GM19238 (cell line): ENCODE data around the gene ACOT13.
"Not testable (repeated sequence)": the region's sequence is repeated elsewhere in the genome, so short reads cannot be mapped to it uniquely, and the experiment has no call there.

Experiments
- DNase-seq: peaks from one replicate; pipeline ENCODE4 v3.0.0; 2011; ENCODE audit warnings: low spot score; ENCODE audit not compliant: insufficient read length

Gene ACOT13

DNA sequence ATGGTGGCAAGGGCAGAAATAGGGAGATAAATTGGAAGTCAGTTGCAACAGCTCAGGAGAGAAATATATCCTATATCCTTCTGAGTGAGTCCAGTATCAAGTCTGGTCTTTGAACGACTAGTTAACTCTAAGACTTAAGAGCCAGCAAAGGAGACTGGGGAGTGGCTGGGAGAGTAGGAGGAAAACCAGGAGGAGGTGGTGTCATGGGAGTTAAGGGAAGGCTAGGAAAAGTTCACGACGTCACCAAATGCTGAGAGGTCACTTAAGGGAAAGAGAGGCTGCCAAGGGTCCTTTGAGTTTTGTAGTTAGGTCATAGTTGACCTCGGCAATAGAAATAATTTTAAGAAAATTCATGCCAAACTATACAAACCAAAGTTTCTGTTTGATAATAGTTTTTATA, 25.1 kb downstream of the ACOT13 start:
- DNase-seq = no peak

DNA sequence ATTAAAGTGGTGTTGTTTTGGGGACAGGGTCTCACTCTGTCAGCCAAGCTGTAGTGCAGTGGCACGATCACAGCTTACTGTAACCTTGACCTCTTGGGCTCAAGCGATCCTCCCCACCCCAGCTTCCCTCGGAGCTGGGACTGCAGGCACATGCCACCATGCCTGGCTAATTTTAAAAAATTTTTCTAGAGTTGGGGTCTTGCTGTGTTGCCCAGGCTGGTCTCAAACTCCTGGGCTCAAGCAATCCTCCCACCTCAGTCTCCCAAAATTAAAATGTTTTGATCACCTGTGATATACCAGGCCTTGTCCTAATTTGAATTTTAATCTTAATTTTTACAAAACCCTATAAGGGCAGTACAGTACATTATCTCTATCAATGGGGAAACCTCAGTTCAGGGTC, 25.5 kb downstream of the ACOT13 start:
- no peak for DNase-seq

DNA sequence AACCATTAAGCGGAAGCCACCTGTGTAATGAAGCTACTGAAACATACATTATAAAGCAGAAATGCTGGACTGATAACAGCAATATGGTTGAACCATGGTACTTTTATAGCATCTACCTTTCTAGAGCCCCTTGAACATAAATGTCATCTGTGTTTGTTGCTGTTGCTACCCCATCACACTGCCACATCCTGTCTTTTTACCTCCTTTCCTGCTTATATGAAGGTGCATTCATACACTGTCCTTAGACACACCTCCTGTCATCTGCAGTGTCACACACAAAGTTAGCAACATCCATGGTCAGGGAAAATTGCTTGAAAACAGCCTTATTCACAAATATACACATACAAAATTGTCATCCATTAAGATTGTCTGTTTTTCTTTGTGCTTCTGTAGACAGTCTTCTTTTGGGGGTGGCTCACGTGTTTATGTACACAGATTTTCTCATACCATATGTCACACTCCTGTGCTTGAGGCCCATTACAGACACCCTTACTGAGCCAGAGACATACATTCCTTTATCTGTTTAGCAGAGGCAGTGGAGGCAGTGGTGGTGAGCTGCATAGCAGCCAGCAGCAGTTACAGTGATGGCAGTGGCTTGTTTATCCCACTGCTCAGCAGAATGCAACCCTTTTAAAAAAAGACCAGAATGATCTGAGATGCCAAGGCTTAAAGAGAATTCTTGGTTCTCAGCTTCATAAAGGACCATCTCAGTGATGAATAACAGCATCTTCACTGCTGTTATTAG, 26.1 kb downstream of the ACOT13 start:
- no peak for DNase-seq

DNA sequence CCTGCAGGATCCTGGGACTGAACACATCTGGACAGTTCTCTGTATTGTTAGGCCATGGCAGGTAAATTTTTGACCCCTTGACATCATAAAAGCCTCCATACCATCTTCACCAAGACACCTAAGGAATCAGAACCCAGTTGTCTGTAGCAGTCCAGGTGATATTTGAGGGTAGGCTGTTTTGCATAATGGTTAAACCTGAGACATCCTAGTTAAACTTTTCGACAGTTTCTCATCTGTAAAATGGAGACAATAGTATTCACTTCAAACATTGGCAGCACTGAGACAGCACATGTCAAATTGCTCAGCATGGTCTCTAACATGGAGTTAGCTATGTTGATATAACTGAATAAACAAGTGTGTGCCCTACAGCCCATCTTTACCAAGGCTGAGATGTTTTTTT, 27.3 kb downstream of the ACOT13 start:
- DNase-seq = no peak

DNA sequence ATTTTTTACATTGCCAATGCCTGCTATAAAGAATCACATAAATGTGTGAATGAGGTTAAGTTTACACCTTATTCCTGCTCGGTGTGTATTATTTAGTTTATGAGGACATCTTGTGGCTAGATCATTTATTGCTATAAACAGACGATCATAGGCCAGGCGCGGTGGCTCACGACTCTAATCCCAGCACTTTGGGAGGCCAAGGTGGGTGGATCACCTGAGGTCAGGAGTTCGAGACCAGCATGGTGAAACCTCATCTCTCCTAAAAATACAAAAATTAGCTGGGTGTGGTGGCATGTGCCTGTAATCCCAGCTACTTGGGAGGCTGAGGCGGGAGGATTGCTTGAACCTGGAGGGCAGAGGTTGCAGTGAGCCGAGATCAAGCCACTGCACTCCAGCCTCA, 28.8 kb downstream of the ACOT13 start:
- DNase-seq = not testable (repeated sequence)

DNA sequence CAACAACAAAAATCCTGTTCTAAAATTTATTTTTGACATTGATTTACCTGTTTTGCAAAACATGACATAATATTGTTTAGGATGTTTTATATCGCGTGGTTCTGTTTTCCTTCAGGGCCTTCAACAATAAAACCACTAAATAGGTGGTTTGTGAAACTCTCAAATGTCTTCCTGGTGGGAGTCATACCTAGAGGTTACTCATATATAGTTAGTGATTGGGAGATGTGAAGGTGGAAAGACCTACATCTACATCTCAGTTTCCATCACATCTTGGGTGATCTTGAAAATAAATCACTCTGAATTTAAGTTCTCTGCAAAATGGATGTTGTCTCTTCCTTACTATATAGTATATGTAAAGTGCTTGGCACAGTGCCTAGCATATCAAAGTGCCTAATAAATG, 29.2 kb downstream of the ACOT13 start:
- no peak for DNase-seq

DNA sequence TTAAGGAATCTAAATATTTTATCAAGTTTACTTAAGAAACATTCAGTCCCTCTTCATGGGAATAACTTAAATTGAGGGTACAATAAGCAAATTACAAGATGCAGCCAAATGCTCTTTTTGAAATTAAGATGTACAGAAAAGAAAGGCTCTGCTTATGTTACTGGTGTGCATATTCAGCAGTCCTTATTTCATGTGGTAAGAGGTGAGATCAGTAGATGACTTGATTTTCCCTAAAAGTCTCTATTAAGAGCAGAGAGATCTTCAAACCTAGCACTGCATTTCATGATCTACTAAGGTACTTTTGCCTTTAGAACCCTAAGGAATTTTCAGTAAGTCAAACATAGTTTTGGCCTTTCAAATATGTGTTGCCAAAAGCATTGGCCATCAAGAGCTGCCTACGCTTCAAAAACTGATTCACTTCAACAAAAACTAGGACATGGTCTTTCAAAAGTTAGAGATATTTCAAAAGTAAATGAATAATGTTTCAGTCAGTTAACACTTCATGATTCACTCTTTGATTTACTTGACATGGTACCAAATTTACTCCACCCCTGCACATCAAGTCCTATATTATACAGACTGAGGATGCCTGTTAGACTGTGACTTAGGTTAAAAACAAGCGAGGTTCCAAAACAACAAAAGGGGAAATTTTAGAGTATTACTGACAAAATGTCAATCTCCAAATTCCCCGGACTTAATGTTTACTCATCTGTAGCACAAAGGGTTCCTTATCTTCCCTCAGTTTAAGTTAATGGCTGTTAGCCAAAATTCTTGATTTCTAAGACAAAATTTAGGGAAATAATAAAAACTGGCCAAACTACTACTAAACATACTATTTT, 32.9 kb downstream of the ACOT13 start:
- DNase-seq = no peak

DNA sequence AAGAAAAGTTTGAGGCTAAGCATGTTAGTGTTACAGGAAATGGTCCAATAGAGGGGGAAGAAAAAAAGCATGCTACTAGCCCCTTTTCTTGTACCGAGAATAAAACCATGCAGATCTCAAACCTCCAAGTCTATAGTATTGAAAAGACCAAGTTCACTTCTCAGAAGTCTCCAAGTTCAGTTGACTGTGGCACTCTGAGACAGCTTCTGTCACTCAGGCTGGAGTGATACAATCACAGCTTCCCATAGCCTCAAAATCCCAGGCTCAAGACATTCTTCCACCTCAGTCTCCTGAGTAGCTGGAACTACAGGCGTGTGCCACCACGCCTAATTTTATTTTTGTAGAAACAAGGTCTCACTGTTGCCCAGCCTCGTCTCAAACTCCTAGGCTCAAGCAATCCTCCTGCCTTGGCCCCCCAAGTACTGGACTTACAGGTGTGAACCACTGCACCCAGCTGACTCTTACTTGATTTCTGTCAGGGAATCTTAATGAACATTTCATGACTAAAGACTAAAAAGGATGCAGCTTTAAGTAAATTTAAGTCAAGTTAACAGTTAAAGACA, 35.9 kb downstream of the ACOT13 start:
- DNase-seq = no peak

DNA sequence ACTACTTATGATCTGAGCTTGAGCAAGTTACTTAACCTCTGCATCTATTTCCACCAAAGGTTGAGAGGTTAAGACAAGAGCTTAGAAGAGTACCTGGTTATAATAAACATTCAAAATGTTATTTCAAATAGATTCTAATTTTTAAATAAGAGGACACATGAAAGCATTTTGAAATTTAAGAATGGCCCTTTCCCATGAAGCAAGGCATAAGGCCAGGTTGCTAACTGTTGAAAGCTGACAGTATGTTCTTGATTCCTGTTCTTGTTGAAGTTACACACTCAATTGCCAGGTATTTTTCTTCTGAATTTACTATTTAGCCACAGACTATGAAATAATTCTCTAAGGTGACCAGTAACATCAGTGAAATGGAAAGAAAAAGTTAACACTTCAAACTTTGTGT, 37.6 kb downstream of the ACOT13 start:
- DNase-seq = no peak

DNA sequence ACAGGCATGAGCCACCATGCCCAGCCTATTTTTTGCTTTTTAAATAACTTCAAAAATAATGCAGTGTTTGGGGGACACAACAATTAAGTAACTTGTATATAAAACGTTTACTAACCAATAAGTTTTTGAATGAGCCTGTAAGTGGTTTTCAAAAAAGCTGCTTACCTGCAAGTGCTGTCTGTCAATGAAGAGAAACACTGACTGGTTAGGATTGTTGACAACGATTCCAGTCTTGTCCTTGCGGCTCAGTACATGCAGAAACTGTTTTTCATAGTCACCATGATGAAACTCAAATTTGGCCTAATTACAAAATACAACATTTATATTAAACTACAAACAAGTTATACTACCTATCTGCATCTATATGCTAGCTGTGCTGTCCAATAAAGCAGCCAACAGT, 41.7 kb downstream of the ACOT13 start:
- DNase-seq = no peak

DNA sequence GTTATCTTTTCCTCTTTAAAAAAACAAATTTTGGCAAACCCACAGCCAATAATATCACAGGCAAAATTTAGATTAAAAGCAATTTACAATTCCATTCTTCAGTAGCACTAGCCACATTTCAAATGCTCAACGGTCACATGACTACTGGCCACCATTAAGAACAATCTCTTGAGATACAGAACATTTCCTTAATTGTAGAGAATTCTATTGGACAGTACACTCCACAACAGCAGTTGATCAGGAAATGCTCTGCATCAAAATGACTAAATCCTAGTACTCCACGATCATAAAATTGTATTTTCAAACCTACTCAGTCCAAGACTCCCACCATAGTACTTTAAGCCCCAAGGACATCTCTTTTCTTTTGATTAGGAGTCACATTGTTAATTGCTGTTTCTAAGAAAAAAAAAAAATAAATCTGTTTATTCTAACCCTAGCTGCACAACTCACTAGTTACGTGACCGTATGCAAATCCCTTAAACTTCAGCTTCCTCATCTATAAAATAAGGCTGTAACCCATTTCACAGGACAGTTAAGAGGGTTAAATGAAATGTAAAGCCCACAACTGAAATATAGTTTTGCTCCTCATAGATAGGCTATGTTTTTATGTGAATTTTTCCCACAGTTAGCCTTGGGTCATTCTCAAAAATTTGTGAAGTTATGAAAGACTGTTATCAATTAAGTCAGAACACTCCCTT, 42.3 kb downstream of the ACOT13 start:
- no peak for DNase-seq

DNA sequence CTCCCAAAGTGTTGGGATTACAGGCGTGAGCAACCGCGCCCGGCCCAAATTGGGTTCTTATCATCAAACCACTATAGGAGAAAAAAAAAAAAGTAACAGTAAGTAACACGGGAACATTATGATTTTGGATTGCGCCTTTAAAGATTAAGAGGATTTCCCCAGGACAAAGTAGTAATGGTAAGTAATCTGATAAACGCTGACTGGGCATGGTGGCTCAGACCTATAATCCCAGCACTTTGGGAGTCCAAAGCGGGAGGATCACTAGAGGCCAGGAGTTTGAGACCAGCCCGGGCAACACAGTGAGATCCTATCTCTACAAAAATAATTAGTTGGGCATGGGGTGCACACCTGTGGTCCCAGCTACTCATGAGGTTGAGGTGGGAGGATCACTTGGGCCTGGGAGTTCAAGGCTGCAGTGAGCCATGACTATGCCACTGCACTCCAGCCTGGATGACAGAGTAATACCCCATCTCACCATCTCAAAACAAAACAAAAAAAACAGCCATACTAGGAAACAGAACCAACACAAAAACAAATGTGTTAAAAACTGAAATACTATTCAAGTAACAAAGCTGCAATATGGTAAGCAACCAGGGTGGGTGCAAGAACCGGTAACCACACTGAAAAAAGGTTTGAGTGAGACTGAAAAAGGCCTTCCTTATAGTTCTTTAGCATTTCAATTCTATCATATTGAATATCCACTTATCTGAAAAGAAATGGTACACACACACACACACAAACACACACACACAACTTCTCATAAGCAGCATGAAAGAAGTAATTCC, 43.8 kb downstream of the ACOT13 start:
- DNase-seq = no peak

DNA sequence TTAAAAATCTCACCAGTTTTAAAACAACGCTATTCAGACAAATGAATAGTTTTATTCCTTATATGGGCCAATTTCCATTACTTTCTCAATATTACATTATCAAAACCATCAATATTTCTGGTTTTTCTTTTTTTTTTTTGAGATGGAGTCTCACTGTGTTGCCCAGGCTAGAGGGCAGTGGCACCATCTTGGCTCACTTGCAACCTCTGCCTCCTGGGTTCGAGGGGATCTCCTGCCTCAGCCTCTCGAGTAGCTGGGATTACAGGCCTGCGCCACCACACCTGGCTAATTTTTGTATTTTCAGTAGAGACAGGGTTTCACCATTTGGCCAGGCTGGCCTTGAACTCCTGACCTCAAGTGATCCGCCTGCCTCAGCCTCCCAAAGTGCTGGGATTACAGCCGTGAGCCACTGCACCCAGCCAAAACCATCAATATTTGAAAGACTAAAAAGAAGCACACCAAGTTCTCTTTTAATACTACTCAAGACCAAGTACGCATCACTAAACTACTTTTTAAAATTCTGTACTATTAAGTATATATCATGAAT, 49.8 kb downstream of the ACOT13 start:
- not testable (repeated sequence) for DNase-seq

DNA sequence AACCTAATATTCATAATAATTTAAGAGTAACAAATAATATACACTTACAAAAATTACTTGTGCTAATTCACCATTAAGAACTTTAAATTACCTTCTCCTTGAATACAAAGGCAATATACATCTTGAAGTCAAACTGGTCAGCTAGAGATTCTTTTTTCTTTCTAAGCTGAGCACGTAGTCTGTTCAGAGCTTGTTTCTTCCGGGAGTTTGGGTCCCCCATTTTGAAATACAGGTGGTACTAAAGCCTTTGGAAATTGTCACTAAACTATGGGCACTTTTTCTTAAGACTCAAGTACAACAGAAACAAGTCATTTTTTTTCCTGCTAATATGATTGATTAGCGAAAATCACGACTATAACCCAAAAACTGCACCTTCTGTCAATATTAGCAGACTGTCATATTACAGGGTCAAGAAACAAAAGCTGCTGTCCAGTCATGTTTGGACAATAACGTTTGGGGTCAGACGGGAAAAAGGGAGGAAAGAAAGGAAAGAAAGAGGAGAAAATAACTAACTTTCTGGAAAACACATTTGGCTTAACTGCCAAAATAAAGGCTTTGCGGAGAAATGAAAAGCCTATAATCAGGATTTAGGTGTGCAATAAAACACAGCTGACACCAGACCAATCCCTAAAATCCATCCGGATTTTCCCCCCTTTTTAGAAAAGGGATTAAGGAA, 51.7 kb downstream of the ACOT13 start:
- DNase-seq = no peak

DNA sequence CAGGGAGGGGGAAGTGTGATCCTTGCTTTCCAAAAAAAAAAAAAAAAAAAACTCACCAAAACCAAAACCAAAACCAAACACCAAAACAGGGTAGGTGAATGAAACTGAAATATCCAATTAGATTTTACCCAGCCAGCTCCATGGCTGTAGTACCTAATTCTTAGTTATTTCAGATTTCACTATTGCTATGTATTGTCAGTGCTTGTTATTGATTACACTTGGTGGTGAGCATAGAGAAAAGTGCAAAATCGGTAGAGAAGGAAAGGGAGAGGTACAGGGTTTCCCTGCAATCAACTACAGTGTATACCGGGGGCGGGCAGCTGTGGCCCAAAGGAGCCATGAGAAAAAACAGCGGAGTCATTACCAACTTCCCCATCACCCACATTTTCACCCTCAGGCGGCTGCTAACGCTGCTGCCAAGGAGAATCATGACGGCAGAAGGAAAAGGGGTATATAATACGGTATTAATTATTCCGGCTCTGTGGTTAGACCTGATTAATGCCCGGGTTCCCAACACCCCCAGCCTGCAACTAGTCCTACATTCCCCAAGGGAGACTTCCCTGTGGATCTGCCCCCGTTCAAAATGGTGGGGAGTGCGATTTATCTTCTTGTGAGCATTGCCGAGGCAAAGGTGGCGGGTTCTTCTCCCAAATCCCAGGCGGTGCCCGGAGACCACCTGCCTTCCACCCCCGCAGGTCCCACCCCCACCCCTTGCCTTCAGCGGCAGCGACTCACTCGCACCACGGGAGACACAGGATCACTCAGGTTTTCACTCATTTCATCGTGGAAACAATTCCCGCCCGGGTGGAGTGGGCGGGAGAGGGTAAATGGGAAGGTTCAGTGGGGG, 52.5 kb downstream of the ACOT13 start, which contains the start of gene C6orf62:
Gene C6orf62, minus strand, starts transcription at position 30 of the 847 bp plus-strand sequence. CDS start 486 bp downstream, outside the sequence.
- peak; percentile 20 for DNase-seq

DNA sequence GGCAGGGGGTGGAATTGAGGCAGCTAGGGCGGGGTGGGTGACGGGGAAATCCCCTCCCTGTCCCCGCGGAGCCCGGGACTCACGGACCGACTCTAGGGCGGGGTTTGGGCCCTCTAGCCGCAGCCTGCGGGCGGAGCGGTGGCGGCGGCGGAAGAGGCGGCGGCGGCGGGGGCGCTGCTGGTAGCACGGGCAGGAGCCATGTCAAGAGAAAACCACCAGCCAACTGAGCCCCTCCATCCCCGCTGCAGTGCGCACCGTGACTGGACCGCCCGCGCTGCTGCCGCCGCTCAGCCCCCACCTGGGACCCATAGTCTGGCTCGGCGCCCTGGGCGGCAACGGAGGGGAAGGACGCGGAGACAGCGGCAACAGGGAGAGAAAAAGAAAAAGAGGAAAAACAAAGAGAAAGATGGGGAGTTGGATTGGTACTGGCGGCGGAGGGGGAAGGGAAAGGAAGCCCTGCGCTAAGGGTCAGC, 53.3 kb downstream of the ACOT13 start:
- DNase-seq = peak; percentile 13

DNA sequence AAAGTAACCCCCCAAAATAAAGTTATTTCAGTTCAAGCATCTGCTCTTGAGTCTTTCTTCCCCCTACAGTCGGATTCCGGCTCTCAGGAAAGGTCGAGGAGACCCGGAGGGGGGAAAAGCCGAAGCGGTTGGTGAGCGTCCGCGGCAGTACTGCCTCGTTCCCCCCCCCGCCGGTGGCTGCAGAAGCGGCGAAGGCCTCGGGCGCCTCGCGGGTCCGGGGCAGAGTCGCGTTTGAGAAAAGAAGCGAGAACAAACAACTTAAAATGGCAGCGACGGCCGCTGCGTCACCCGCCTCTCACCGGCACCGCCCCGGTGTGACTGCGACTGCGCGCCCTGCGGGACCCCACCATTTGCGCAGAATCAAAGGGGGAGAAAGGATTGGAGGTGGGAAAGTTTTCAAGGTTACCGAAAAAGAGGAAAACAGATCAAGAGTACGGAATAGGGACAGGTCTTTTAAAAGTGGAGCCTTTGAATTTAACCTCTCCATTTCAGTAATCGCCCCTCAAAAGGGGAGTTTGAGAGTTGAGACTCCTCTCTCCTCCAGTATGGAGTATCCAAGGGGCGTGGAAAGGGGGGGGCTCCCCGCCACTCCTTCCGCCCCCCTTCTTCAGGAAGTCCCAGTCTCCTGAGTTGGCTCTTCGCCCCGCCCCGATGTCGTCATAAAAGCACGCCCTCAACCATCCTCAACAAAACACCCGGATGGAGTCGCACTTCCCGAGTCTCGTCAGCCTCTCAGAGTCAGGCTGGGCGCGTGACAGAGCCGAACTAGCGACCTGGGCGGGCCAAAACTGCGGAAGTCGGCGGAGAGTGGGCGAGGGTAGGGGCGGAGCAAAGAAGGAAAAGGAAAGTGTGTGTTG, 54.0 kb downstream of the ACOT13 start:
- DNase-seq = peak; percentile 85
